Erythroblast (primary cell): ENCODE data around the gene ZIC5.
"Not testable (repeated sequence)": the region's sequence is repeated elsewhere in the genome, so short reads cannot be mapped to it uniquely, and the experiment has no call there.

Source experiments
- DNase-seq, 2 experiments: peaks; one replicate each; lab custom pipeline; 2025; lab: John Stamatoyannopoulos, UW
- GATA1 ChIP-seq: IDR thresholded peaks from 2 replicates; pipeline ENCODE4 v1.6.1; 2011; ENCODE audit warnings: low read depth, mild to moderate bottlenecking, control low read depth, low read length, moderate library complexity
- POLR2A ChIP-seq: IDR thresholded peaks from 2 replicates; pipeline ENCODE4 v1.6.1; 2011; ENCODE audit warnings: mild to moderate bottlenecking, low read length

The ZIC5 gene

GRCh38 chr13:99956473-99957349, 14.9 kb downstream of the ZIC5 start:
- no peak for TF ChIP-seq POLR2A
- no peak for TF ChIP-seq GATA1
- no peak for DNase-seq

DNA sequence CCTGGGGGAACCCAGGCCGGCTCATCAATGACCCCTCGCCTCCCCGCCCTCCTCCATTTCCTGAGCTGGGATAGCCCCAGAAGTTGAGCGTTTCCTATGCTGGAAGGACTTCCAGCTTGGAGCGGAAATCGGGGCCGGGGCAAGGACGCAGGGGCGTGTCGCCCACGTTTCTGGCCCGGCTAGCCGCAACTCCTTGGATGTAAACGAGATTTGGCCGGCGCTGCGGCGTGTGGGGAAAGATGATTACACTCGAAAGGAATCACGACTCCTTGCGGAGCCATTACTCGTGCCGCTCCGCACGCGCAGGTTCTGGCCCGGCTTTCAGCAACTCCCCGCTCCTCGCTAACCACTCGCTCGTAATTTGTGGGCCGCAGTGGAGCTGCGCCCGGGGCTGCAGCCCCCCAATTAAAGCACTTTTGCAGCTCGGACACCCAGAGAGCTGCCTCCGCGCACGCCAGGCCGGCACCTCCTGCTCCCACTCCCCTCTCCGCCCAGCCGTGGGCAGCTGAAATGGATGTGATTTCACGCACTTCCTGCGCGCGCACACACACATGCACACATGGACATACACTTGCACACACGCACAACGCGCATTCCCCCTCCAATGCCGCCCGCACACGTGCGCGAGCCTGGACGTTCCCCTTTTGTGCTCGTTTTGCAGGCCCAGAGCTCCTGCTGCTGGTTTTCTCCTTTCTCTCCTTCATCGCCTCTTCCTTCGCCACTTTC, 15.7 kb downstream of the ZIC5 start:
- TF ChIP-seq POLR2A = no peak
- no peak for TF ChIP-seq GATA1
- no peak for DNase-seq

- TF ChIP-seq GATA1 = no peak
- TF ChIP-seq POLR2A = no peak
- no peak for DNase-seq
These were observed 16.3 kb downstream of the ZIC5 start for GRCh38 chr13:99955107-99955746.

GRCh38 chr13:99953138-99953755, 18.3 kb downstream of the ZIC5 start:
- no peak for DNase-seq
- TF ChIP-seq POLR2A (no peak), GATA1 (no peak)

- DNase-seq = not testable (repeated sequence)
These were observed 19.9 kb downstream of the ZIC5 start for GRCh38 chr13:99951666-99952065.

- no peak for DNase-seq
- no peak for TF ChIP-seq POLR2A
- no peak for TF ChIP-seq GATA1
These were observed 21.7 kb downstream of the ZIC5 start for GRCh38 chr13:99949679-99950413.

GRCh38 chr13:99948907-99949678, 22.5 kb downstream of the ZIC5 start:
- TF ChIP-seq POLR2A (no peak), GATA1 (no peak)
- no peak for DNase-seq

- TF ChIP-seq POLR2A (no peak), GATA1 (no peak)
- DNase-seq = no peak
These were observed 23.2 kb downstream of the ZIC5 start for GRCh38 chr13:99948411-99948810.

- no peak for DNase-seq
- TF ChIP-seq GATA1 (no peak), POLR2A (no peak)
These were observed 23.9 kb downstream of the ZIC5 start for GRCh38 chr13:99947666-99948065.

DNA sequence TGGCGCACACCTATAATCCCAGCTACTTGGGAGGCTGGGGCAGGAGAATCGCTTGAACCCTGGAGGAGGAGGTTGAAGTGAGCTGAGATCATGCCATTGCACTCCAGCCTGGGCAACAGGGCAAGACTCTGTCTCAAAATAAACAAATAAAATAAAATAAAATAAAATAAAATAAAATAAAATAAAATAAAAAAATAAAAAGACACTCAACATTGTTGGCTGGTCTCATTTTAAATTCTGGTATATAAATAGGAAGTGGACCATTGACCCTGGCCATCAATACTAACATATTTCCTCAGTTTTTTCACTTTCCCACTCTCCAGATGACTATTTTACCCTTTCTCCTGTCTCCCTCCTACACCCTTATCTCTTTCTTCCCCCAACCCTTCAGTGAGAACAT, 26.1 kb downstream of the ZIC5 start:
- DNase-seq = not testable (repeated sequence)

DNA sequence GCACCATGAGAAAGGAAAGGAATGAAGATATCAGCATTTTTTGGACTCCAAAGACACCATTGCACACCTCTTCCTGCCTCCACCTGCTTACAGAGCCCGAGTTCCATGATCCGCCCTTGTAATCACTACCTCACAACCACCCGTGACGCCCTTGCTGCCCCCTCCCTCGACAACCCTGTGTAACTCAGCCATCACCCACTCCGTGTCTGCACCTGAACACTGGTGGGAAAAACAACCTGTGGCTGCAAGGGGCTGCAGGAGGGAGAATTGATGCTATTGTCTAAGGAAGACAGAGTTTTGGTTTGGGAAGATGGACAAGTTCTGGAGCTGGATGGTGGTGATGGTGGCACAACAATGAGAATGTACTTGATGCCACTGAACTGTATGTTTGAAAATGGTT, 27.0 kb downstream of the ZIC5 start:
- no peak for TF ChIP-seq POLR2A
- no peak for TF ChIP-seq GATA1
- DNase-seq = no peak

DNA sequence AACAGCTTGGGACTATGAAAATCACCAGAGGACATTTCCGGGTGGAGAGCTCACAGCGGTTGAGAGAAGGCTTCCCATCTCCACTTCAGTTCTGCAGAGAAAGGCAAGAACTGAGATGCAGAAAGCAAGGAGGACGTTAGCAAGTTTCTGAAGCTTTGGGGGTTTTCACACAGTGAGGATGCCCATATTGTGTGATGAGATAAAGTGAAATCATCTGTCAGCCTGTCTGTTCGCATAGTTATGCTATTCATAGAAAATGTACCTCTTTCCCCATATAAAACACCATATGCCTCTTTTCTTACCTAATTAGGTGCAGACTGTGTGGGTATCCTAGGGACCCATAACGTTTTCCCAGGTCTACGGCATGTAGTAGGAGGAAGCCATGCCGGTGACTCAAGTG, 27.5 kb downstream of the ZIC5 start:
- TF ChIP-seq POLR2A (no peak), GATA1 (no peak)
- no peak for DNase-seq
